Neural cell (in vitro differentiated cells): ENCODE data around the gene MC5R. TPM values are rescaled to one million over a fixed set of nuclear protein-coding genes. Genes with fewer than 3 reads are reported as not detected.

Experiments
- H2AFZ ChIP-seq: fragments of 200-600, 300-800 bp; sonication (generic), shearing (Covaris generic); 2 replicates; pipeline ENCODE4 v1.6.0; 2014; ENCODE audit warnings: low read depth, mild to moderate bottlenecking, antibody characterized with exemption, low read length, moderate library complexity
- H3F3A ChIP-seq: fragments of 200-600 bp; shearing (Covaris generic); 2 replicates; pipeline ENCODE4 v1.6.1; 2016; ENCODE audit warnings: mild to moderate bottlenecking, moderate library complexity, mixed read lengths, antibody characterized with exemption, low read length; ENCODE audit not compliant: insufficient read depth, poor library complexity, severe bottlenecking
- H3K27ac ChIP-seq: fragments of 200-600, 300-800 bp; sonication (generic), shearing (Covaris generic); 2 replicates; pipeline ENCODE4 v1.5.1; 2014; ENCODE audit warnings: mild to moderate bottlenecking, low read length, moderate library complexity
- H3K27me3 ChIP-seq: fragments of 300-800, 200-600 bp; sonication (generic), shearing (Covaris generic); 2 replicates; pipeline ENCODE4 v1.6.0; 2014; ENCODE audit warnings: mild to moderate bottlenecking, low read depth, low read length, moderate library complexity; ENCODE audit not compliant: insufficient read depth
- H3K36me3 ChIP-seq: fragments of 300-800, 200-600 bp; sonication (generic), shearing (Covaris generic); 2 replicates; pipeline ENCODE4 v1.5.1; 2014; ENCODE audit warnings: mild to moderate bottlenecking, antibody characterized with exemption, low read length, moderate library complexity; ENCODE audit not compliant: insufficient read depth
- H3K4me2 ChIP-seq: fragments of 300-800, 200-600 bp; sonication (generic), shearing (Covaris generic); 2 replicates; pipeline ENCODE4 v1.6.0; 2014; ENCODE audit warnings: mild to moderate bottlenecking, low read length
- H3K4me3 ChIP-seq: fragments of 300-800, 200-600 bp; sonication (generic), shearing (Covaris generic); 2 replicates; pipeline ENCODE4 v1.5.1; 2014; ENCODE audit warnings: mild to moderate bottlenecking, low read length, moderate library complexity
- H3K79me2 ChIP-seq: fragments of 200-600 bp; shearing (Covaris generic); replicated peaks from 2 replicates; pipeline ENCODE4 v1.6.0; 2014; ENCODE audit warnings: mild to moderate bottlenecking, low read length, moderate library complexity; ENCODE audit not compliant: insufficient read depth
- H3K9ac ChIP-seq: fragments of 300-800, 200-600 bp; sonication (generic), shearing (Covaris generic); 2 replicates; pipeline ENCODE4 v1.6.1; 2016; ENCODE audit warnings: mild to moderate bottlenecking, low read length, mixed read lengths
- H3K9me2 ChIP-seq: fragments of 200-600 bp; shearing (Covaris generic); 2 replicates; pipeline ENCODE4 v1.6.1; 2016; ENCODE audit warnings: mild to moderate bottlenecking, low read length, mixed read lengths; ENCODE audit not compliant: insufficient read depth
- H3K9me3 ChIP-seq: fragments of 200-600, 300-800 bp; sonication (generic), shearing (Covaris generic); 2 replicates; pipeline ENCODE4 v1.6.1; 2016; ENCODE audit warnings: mild to moderate bottlenecking, mixed run types, low read length, moderate library complexity, mixed read lengths
- H4K20me1 ChIP-seq: fragments of 200-600 bp; shearing (Covaris generic); 2 replicates; pipeline ENCODE4 v1.6.1; 2016; ENCODE audit warnings: mild to moderate bottlenecking, mixed run types; ENCODE audit not compliant: insufficient read depth
- CTCF ChIP-seq: fragments of 450-650 bp; IDR thresholded peaks from 2 replicates; pipeline ENCODE4 v1.5.1; 2014; ENCODE audit warnings: antibody characterized with exemption, mild to moderate bottlenecking, moderate library complexity; ENCODE audit not compliant: poor library complexity, severe bottlenecking
- EP300 ChIP-seq: fragments of 450-650 bp; conservative IDR thresholded peaks from 2 replicates; pipeline ENCODE4 v1.6.1; 2014; ENCODE audit warnings: antibody characterized with exemption, mild to moderate bottlenecking, moderate library complexity; ENCODE audit not compliant: poor library complexity, severe bottlenecking
- EZH2 ChIP-seq: fragments of 200-600, 300-800 bp; shearing (Covaris generic), sonication (generic); IDR thresholded peaks from 2 replicates; pipeline ENCODE4 v1.6.1; 2014; ENCODE audit warnings: antibody characterized with exemption, low read length, borderline replicate concordance, mild to moderate bottlenecking; ENCODE audit not compliant: insufficient read depth, poor library complexity, severe bottlenecking
- MXI1 ChIP-seq: fragments of 450-650 bp; conservative IDR thresholded peaks from 2 replicates; pipeline ENCODE4 v1.6.1; 2014; ENCODE audit warnings: antibody characterized with exemption, mild to moderate bottlenecking; ENCODE audit not compliant: poor library complexity, severe bottlenecking
- POLR2AphosphoS5 ChIP-seq: IDR thresholded peaks from 2 replicates; pipeline ENCODE4 v1.6.1; 2012
- RAD21 ChIP-seq: fragments of 450-650 bp; conservative IDR thresholded peaks from 2 replicates; pipeline ENCODE4 v1.6.1; 2014; ENCODE audit warnings: antibody characterized with exemption, mild to moderate bottlenecking, moderate library complexity
- REST ChIP-seq: IDR thresholded peaks from 2 replicates; pipeline ENCODE4 v1.6.1; 2012; ENCODE audit warnings: borderline replicate concordance
- SMC3 ChIP-seq: fragments of 450-650 bp; conservative IDR thresholded peaks from 2 replicates; pipeline ENCODE4 v1.6.1; 2014; ENCODE audit warnings: antibody characterized with exemption, mild to moderate bottlenecking, moderate library complexity; ENCODE audit not compliant: poor library complexity
- TAF1 ChIP-seq: IDR thresholded peaks from 2 replicates; pipeline ENCODE4 v1.6.1; 2012; ENCODE audit warnings: low read depth
- polyA plus RNA-seq: library from polyadenylated mRNA; depleted of rRNA; stranded (reverse); fragments of >200 nt; gene quantifications from 2 replicates; pipeline ENCODE4 v1.2.3, GENCODE V29; 2014

MC5R gene
- polyA plus RNA-seq, 1 donor from 2014 or later = not detected

GRCh38 chr18:13811993-13812392 is 12.0 kb upstream of the MC5R start:
- no peaks in the 10 kb centered on the region for H3K36me3 ChIP-seq
- no peak overlapping the region for H3K4me2 ChIP-seq
- no peaks in the 10 kb centered on the region for H3K27me3 ChIP-seq
- no peaks in the 10 kb centered on the region for H3K9me2 ChIP-seq
- no peaks in the 10 kb centered on the region for H4K20me1 ChIP-seq
- no peaks in the 10 kb centered on the region for H3K9me3 ChIP-seq
- TF ChIP-seq MXI1 (no peak), SMC3 (no peak), REST (no peak), TAF1 (no peak), CTCF (no peak), RAD21 (no peak), POLR2AphosphoS5 (no peak), EP300 (no peak)
- H3K4me3 ChIP-seq = no peak overlapping the region
- H3K79me2 ChIP-seq = no peaks in the 10 kb centered on the region
- no peaks in the 10 kb centered on the region for H3F3A ChIP-seq
- H2AFZ ChIP-seq = no peak overlapping the region
- no peak overlapping the region for H3K27ac ChIP-seq
- H3K9ac ChIP-seq = no peak overlapping the region

- Histone ChIP-seq H3K4me2 (no peak overlapping the region), H3K36me3 (no peaks in the 10 kb centered on the region), H3K27ac (no peak overlapping the region), H3K9me2 (no peaks in the 10 kb centered on the region), H3K4me3 (no peak overlapping the region), H3F3A (no peaks in the 10 kb centered on the region), H3K27me3 (no peaks in the 10 kb centered on the region), H3K79me2 (no peaks in the 10 kb centered on the region), H3K9me3 (no peaks in the 10 kb centered on the region), H2AFZ (no peak overlapping the region), H3K9ac (no peak overlapping the region), H4K20me1 (no peaks in the 10 kb centered on the region)
- TF ChIP-seq EZH2 (no peak), CTCF (peak; percentile 81), TAF1 (no peak), MXI1 (no peak), RAD21 (peak; percentile 78), REST (no peak), POLR2AphosphoS5 (no peak), SMC3 (peak; percentile 75), EP300 (no peak)
Observed at GRCh38 chr18:13813271-13813849, 10.6 kb upstream of the MC5R start.
